ENCODE measurements around the gene GOLGA5. TPM values are rescaled to one million over a fixed set of nuclear protein-coding genes. Genes with fewer than 3 reads are reported as not detected.
A peak's percentile ranks its signal among the peaks of the same experiment; 100 is the strongest.
"Not testable (repeated sequence)": the region's sequence is repeated elsewhere in the genome, so short reads cannot be mapped to it uniquely, and the experiment has no call there.

Gene GOLGA5
- total RNA-seq, 1 donor from 2014 or later = 35.2 TPM

DNA sequence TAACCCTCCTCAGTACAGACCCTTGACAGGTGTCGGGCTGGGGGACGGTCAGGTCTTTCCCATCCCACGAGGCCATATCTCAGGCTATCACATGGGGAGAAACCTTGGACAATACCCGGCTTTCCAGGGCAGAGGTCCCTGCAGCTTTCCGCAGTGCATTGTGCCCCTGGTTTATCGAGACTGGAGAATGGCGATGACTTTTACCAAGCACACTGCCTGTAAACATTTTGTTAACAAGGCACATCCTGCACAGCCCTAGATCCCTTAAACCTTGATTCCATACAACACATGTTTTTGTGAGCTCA, 26.4 kb downstream of the GOLGA5 start:
- DNase-seq (ENCODE audit: low spot score) = not testable (repeated sequence)

DNA sequence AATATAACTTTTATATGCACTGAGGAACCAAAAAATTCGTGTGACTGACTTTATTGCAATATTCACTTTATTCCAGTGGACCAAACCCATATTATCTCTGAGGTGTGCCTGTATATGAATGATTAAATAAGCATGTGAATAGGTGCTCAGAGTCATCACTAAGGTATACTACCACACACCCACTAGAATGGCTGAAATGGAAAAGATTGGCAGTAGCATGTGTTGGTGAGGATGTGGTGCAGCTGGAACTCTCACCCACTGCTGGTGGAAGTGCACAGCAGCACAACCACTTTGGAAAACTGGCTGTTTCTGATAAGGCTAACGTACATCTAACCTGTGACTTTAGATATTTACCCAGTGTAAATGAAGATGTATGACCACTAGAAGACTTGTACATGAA, 36.8 kb downstream of the GOLGA5 start:
- DNase-seq (ENCODE audit: low spot score) = no peak

DNA sequence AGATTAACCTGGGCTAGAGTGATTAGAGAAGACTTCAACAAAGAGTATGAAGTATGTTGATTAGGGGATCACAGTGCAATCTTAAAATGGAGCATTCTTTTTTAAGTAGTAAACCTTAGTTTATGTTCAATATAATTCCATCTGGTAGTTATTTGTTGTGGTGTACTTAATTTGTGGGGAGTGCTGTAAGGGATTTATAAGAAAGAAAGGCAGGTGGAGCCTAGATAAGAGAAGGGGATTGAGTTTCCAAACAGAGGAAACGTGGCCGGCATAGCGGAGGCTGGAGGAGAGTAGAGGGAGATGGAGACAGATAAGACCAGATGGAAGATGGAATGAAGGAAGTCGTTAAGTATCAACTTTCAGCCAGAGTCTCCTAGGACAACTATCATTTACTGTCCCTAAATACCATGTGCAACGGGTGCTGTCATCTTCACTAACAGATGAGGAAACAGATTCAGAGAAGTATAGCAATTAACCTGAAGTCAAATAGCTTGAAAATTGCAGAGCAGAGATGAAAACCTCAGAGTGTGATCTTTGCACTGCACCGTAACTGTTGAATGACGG, 38.1 kb downstream of the GOLGA5 start:
- DNase-seq (ENCODE audit: low spot score) = no peak

DNA sequence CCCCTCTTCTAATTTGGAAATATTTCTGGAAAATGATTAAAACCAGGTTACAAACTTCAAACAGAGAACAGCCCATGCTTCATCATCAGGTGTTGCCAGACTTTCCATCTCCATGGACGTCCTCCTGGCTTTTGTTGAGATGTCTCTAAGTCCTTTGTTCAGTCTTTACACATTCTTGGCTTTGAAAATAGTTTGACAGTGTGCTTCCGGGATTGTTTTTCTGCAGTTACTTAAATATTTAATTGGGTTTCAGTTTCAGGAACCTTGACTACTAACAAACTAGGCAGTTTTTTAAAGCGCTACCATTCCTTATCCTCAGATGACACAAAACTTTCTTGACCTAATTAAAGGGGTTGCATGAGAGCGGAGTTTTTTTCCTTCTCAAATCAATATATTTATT, 47.8 kb downstream of the GOLGA5 start:
- DNase-seq (ENCODE audit: low spot score) = no peak

DNA sequence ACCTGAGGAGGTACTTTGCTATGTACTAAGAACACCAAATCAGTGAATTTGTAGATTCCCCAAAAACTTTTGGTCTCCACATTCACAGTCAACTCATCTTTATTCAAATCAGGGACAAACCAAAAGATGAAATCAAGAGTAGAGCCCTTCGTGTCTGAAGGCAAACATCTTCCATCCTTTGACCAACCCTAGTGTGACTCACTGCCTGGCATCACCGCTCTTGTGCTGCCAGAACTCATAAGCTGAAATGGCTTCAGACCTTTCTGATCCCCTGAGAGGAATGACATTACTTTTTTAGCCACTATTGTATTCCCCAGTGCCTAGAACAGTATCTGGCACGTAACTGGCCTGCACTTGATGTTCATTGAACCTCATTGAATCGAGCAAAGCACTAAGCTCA, 50.1 kb downstream of the GOLGA5 start:
- no peak for DNase-seq (ENCODE audit: low spot score)

DNA sequence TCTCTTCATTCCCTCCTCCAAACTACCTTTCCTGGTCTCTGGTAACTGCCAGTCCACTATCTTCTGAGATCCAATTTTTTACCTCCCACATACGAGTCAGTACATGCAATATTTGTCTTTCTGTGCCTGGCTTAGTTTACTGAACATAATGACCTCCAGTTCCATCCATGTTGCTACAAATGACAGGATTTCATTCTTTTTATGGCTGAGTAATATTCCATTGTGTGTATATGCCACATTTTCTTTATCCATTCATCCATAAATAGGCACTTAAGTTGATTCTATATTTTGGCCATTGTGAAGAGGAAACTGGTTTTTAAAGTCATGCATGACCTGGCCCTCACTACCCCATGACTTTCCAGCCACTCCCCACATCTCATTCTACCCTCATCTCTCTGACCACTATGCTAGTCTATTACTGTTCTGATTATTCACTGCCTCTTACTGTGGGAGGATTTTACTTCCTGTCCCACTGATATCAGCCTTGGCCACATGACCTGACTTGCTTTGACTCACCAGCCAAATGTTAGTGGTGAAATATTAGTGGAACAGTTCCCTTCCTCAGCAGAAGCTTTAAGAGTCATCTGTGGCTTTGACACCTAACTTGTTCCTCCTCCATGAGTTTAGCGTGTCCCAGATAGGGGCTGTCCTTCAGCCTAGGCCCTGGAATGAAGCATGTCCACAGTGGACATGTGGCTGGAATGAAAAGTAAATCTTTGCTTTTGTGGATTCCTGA, 52.2 kb downstream of the GOLGA5 start:
- DNase-seq (ENCODE audit: low spot score) = peak; percentile 15

DNA sequence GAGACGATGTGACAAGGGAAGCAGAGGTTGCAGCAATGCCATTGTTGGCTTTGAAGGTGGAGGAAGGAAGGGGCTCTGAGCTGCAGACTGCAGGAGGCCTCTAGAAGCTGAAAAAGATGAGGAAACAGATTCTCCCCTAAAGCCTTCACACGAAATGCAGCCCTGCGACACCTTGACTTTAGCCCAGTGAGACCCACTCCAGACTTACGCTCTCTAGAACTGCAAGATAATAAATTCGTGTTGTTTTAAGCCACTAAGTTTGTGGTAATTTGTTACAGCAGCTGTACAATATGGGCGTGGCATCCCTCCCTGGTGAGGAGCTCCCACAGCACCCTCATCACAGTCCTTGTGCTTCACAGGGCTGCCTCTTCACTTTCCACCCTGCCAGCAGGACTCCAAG, 53.2 kb downstream of the GOLGA5 start:
- no peak for DNase-seq (ENCODE audit: low spot score)

DNA sequence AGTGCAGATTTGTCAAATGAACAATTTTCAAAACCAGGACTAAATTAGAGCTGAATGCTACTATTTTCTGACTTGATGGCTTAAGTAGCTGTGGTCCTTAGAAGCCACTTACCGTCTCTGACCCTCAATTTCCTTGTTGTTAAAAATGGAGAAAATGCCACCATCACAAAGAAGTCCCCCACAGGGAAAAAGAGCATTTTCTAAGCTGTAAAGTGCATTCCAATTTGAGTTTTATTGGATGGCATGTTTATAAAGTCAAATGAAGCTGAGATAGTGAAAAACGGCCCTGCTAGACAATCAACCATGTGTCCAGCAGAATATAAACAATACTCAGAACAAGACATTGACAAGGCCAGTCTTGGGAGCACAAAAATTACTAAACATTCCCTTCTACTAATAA, 53.6 kb downstream of the GOLGA5 start:
- DNase-seq (ENCODE audit: low spot score) = no peak

DNA sequence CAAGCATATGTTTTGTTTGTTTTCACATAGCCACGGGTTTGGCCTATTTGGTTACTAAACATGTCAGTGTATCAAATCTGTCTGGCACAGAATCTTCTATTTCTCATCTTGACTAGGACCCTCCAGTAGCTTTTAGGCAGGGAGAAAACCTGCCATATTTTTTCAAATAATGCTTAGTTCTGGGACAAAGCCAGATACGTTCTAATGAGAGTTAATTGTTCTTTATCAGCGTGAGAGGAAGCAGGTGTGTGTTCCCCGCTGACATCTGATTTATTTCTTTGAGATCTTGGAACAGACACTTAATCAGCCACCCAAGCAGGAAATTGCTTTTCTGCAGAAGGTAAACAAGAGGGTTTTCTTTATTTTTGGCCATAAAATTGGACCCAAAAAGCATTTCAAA, 54.8 kb downstream of the GOLGA5 start:
- no peak for DNase-seq (ENCODE audit: low spot score)

DNA sequence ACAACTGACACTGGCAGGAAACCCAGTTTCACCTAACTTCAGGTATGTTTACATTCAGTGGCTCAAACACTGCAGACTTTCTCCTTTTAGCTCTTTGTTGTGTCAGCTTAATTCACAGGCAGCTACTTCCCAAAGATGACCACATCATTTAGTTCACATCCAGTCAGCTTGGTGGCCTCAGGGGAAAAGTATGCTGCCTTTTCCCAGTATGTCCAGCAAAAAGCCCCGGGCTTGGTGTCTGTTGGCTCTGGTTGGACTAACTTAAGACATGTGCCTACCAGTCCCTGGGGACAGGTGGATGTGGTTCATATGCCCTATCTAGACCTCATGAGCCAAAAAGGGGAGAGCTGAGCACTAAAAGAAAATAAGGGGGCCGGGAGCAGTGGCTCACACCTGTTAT, 56.4 kb downstream of the GOLGA5 start:
- DNase-seq (ENCODE audit: low spot score) = no peak

DNA sequence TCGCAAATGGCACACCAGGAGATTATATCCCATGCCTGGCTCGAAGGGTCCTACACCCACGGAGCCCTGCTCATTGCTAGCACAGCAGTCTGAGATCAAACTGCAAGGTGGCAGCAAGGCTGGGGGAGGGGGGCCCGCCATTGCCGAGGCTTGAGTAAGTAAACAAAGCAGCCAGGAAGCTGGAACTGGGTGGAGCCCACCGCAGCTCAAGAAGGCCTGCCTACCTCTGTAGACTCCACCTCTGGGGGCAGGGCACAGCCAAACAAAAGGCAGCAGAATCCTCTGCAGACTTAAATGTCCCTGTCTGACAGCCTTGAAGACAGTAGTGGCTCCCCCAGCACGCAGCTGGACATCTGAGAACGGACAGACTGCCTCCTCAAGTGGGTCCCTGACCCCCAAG, 59.0 kb downstream of the GOLGA5 start:
- DNase-seq (ENCODE audit: low spot score) = not testable (repeated sequence)

DNA sequence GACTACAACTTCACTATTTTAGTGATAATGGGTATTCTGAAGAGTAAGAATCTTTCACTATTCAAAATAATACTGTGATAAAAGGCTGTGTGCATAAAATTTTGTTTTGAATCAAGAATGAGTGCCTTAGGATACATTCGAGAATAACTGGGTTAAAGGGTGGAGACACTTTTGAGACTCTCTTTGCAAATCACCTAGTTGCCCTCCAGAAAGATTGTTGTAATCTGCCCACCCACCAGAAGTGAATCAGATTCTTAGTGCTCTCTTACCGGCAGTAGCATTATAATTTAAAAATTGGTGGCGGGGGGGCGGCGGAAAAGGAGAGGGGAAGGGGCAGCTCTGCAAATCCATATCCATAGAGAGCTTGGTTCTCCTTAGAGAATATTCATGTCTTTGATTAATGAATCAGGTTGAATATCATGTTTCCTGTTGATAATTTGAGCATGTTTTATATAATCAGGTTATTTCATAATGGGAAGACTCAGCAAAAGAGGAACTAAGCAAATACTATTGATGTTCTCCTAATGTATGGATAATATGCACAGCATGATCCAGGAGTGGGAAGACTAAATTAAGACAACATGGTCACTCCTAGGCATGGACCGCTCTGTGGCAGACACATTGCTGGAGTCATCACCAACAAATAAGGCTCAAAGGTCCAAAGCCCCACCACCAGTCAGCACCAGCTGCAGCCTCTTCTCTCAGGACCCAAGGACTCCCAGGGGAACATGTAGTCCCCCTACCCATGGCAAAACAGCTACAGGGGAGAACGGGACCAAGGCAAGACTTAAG, 66.1 kb downstream of the GOLGA5 start:
- DNase-seq (ENCODE audit: low spot score) = no peak

DNA sequence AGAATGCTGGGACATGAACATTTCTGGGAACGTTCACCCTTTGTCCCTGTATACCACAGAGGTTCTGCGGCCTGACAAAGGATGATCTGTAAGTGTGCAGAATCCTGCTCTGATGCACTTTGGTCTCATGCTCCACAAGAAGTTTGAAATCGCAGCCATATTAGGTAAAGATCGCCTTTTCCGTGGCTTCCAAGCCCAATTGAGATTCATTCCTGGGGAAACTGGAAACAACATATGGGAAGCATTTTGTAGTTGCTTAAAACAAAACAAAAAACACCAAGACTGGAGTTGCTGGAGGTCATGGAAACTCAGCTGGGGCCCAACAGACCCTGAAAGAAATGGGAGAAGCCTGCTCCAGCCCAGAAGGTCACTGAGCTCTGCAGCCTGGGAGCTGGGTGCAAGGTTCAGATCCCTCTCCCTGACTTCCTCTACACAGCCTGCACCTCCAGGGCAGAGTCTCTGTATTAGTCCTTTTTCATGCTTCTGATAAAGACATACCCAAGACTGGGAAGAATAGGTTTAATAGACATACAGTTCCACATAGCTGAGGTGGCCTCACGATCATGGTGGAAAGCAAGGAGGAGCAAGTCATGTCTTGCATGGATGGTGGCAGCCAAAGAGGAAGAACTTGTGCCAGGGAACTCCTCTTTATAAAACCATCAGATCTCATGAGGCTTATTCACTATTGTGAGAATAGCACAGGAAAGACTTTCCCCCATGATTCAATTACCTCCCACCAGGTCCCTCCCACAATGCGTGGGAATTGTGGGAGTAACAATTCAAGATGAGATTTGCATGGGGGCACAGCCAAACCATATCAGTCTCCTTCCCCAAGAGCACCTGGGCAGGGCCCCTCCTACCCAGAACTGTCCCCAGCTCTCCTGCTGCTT, 68.0 kb downstream of the GOLGA5 start:
- no peak for DNase-seq (ENCODE audit: low spot score)

DNA sequence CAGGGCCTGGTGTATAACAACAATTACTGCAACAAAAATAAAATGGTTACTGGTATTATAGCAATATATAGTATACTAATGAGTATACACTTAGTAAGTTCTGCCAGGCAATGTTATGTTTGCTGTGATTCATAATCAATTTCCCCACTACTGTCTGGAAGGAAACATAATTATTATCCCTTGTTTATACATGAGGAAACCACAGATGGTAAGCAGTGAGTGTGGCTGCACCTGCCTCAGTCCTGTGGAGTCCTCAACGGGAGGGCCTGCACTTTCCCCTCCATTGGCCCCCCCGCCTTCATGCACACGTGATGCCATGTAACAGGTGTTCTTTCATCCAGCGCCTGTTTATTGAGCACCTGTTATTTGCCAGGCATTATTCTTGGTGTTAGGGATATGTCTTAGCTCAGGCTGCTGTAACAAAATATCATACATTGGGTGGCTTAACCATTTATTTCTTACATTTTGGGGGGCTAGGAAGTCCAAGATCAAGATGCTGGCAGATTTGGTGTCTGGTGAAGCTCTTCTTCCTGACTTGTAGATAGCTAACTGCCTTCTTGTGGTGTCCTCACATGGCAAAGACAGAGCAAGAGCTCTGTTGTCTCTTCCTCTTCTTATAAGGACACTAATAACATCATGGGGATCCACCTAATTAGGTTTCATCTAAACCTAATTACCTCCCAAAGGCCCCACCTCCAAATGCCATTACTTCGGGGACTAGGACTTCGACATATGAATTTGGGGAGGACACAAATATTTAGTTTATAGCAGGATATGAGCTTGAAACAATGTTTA, 69.4 kb downstream of the GOLGA5 start:
- DNase-seq (ENCODE audit: low spot score) = no peak

DNA sequence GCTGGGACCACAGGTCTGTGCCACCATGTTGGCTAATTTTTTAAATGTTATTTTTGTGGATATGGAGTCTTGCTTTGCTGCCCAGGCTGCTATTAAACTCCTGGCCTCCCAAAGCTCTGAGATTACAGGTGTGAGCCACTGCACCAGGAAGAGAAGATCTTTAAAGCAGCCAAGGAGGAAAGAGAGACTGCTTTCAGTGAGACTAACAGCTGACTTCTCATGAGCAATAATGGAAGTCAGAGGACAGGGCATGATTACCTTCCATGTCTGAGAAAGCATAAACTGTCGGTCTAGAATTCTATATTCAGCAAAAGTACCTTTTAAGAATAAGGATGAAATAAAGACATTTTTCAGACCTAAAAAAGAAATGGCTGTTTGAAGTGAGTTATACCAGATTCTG, 71.6 kb downstream of the GOLGA5 start:
- DNase-seq (ENCODE audit: low spot score) = no peak

DNA sequence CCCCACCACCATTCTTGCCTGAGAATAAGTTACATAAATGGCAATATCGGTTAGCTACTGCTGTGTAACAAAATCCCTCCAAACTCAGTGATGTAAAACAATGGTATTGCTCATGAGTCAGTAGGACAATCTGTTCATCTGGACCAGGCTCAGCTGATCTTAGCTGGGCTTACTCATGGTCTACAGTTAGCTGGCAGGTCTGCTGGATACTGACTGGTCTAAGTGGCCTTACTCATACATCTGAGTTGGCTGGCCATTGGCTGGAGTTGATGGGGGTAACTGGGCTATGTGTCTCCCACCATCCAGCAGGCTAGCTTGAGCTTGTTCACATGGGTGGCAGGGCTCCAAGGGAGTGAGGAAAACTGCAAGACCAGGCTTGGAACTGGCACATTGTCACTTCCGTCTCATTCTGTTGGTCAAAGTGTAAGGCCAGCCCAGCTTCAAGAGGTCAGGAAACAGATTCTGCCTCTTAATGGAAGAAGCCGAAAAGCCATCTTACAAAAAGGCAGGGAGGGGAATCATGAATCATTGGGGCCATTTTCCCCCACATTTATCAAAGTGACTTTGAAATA, 72.2 kb downstream of the GOLGA5 start:
- no peak for DNase-seq (ENCODE audit: low spot score)

DNA sequence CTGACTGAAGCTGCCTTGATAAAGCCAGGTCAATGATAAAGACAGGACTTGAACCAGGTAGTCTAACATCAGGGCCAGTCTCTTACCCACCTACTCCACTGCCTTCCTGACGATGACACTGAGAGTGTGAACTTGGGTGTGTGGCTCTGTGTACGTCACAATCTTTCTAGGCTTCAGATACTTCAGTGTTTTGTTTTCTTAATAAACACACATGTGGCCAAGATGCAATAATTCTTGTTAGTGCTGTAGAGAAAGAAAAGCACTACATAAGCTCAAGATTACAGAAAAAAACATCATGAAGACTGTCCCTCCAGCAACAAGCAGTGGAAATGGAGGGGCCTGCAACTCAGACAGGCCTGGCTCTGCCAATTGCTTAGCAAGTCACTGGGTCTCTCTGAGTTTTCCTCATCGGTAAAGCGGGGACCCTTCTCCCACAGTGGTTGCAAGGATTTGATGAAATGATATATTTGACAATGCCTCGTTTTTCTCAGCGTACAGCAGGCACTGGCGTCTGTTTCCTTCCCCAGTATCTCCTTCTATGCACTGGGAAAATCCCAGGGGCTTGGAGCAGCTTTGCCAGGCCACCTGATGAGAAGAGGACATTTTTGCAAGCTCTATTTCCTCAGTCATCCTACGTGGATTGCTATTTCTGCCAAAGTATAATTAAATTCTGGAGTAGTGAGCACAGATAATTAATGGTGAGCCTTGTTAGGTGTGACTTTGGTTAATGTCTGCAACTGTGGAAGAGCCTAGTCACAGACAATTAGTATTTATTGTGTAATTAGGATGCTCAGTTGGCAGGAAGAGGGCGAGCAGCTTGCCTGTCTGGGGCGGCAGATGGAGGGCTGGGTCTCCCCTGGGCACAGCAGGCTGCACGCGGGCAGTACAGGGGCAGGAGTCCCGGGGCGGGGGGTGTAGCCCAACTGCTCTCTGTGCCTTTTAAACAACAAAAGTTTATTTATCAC, 73.1 kb downstream of the GOLGA5 start:
- no peak for DNase-seq (ENCODE audit: low spot score)

DNA sequence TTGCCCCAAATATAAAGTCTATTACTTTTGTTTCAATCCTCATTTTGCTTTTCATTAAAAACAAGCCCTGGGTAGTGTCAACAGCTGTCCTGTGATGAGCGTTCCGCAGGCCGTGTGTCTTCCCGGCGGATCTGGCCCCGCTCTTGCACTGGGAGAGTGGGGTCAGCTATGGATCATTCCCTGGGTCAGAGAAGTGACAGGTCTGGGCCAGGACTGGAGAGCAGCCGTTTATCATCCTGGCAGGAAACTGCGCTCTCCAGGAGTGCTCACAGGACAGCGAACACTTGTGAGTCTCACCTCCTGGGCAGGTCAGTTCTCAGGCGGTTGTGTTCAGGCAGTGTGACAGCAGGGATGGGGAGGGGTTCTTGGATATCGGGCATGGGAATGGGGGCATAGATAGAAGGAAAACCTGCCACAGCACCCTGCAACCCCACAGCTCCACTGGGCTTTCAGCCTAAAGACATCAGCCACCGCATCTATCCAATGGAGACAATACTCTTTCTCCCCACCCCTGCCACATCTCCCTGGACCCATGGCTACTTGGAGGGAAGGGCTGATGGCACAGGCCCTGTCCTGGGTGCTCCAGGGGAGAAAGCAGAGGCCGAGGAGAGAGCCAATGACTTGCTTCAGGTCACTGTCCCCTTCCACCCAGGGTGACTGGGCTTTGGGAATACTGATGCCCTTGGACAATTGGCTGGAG, 81.0 kb downstream of the GOLGA5 start:
- DNase-seq (ENCODE audit: low spot score) = no peak

DNA sequence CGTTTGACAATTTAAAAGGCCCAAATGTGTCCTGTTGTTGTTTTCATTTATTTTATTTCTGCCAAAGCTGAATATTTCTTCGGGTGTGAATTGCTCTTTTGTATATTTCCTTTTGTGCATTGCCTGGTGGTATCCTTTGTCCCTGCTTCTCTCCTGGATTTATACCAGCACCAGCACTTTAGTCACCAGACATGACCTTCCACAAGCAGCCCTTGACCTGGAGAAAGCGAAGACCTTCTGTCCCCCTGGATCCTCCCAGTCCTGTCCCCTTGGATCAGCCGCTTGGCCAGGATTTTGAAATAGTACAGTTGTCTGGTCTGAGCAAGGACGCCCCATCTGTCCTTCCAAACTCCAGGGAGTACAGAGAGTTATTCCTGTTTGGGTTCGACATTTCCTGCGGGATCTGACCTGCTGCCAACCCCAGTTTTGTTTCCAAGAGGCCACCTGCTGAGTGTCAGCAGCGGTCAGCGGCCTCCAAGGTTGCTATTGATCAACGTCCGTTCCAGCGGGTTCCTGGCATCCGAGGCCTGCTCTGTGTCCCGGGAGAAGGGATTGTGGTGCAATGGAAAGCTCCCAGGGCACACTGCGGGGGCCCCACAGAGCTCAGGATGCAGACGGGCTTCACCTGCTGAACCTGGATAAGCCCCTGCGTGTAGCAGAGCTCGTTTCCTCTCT, 83.8 kb downstream of the GOLGA5 start:
- DNase-seq (ENCODE audit: low spot score) = peak; percentile 83
